ENCODE data around the gene MAOA.
A peak's percentile ranks its signal among the peaks of the same experiment; 100 is the strongest.

The MAOA gene

GRCh38 chrX:43643662-43644061, 12.4 kb upstream of the MAOA start:
- TF ChIP-seq CTCF (IDR thresholded peaks at IDR 0.05; ENCODE audit: low read depth, low read length) = no peak
- no peak overlapping the region for H3K4me3 ChIP-seq (ENCODE audit: low read depth, low read length)
- in situ Hi-C loops (cut with HindIII; ENCODE audit: low sequenced_read_pairs) = no loop called here
- DNase-seq (ENCODE audit: low read depth, low spot score) = no peak

GRCh38 chrX:43644124-43644701, 11.9 kb upstream of the MAOA start:
- no peak overlapping the region for H3K4me3 ChIP-seq (ENCODE audit: low read depth, low read length)
- no peak for TF ChIP-seq CTCF (IDR thresholded peaks at IDR 0.05; ENCODE audit: low read depth, low read length)
- peak; percentile 82 for DNase-seq (ENCODE audit: low read depth, low spot score)
- in situ Hi-C loops (cut with HindIII; ENCODE audit: low sequenced_read_pairs) = no loop called here

GRCh38 chrX:43646800-43647199, 9.3 kb upstream of the MAOA start:
- no peak for DNase-seq (ENCODE audit: low read depth, low spot score)
- in situ Hi-C loops (cut with HindIII; ENCODE audit: low sequenced_read_pairs) = no loop called here
- no peak overlapping the region for H3K4me3 ChIP-seq (ENCODE audit: low read depth, low read length)
- TF ChIP-seq CTCF (IDR thresholded peaks at IDR 0.05; ENCODE audit: low read depth, low read length) = no peak

- peak; percentile 26 for TF ChIP-seq CTCF (IDR thresholded peaks at IDR 0.05; ENCODE audit: low read depth, low read length)
- peak; percentile 94 for DNase-seq (ENCODE audit: low read depth, low spot score)
- in situ Hi-C loops (cut with HindIII; ENCODE audit: low sequenced_read_pairs) = no loop called here
- H3K4me3 ChIP-seq (ENCODE audit: low read depth, low read length) = peak overlapping the region; percentile 57
Observed at GRCh38 chrX:43654431-43655150, 1.5 kb upstream of the MAOA start.

GRCh38 chrX:43655151-43656004, 721 bp upstream of the MAOA start:
- peak overlapping the region; percentile 57 for H3K4me3 ChIP-seq (ENCODE audit: low read depth, low read length)
- DNase-seq (ENCODE audit: low read depth, low spot score) = peak; percentile 29
- no peak for TF ChIP-seq CTCF (IDR thresholded peaks at IDR 0.05; ENCODE audit: low read depth, low read length)
- in situ Hi-C loops (cut with HindIII; ENCODE audit: low sequenced_read_pairs) = no loop called here

GRCh38 chrX:43657671-43658070, 1.6 kb downstream of the MAOA start:
- H3K4me3 ChIP-seq (ENCODE audit: low read depth, low read length) = no peak overlapping the region
- no peak for TF ChIP-seq CTCF (IDR thresholded peaks at IDR 0.05; ENCODE audit: low read depth, low read length)
- DNase-seq (ENCODE audit: low read depth, low spot score) = no peak
- in situ Hi-C loops (cut with HindIII; ENCODE audit: low sequenced_read_pairs) = no loop called here

Data from astrocyte of the spinal cord (primary cell).